ENCODE results near the gene MSRB1.

The MSRB1 gene

DNA sequence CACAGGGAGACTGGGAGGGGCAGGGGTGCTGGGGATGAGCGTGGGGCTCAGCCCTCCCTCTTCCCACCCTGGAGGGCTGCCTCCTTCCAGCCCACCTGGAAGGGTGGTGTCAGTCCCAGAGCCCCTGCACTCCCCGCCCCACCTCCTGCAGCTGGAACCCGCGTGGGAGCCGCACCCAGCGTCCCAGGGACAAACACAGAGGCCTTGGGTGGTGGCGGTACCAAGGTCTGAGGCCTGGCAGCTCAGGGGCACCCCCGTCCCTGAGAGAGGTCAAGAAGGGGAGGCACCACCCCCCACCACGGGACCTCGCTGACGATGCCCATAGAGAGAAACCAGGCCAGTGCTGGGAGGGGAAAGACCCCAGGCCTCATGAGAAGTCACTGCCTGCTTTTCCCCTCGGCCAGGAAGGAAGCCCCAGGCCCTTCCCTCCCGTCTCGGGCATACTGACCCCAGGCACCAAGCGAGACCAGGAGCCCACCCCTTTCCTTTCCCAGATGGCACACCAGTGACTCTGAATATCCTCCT lies 28.9 kb downstream of the MSRB1 start:
- peaks cover 21% of the 10 kb centered on the region for H3K27me3 ChIP-seq (ENCODE audit: control insufficient read depth, insufficient read depth, low read length)
- DNase-seq (ENCODE audit: low read depth, low spot score), result no peak
- no peak overlapping the region for H3K4me3 ChIP-seq (ENCODE audit: low read length)
- no peaks in the 10 kb centered on the region for H3K36me3 ChIP-seq (ENCODE audit: control insufficient read depth, insufficient read depth, low read length)
- H3K4me1 ChIP-seq (ENCODE audit: control insufficient read depth, insufficient read depth, low read length), result peaks cover 11% of the 10 kb centered on the region
- H3K9me3 ChIP-seq (ENCODE audit: control insufficient read depth, insufficient read depth, low read length), result no peaks in the 10 kb centered on the region
- WGBS (ENCODE audit: insufficient coverage, insufficient read length), result no CpG with 5 or more reads among the region's 15 CpGs
- no peak overlapping the region for H3K27ac ChIP-seq (ENCODE audit: low read length)

DNA sequence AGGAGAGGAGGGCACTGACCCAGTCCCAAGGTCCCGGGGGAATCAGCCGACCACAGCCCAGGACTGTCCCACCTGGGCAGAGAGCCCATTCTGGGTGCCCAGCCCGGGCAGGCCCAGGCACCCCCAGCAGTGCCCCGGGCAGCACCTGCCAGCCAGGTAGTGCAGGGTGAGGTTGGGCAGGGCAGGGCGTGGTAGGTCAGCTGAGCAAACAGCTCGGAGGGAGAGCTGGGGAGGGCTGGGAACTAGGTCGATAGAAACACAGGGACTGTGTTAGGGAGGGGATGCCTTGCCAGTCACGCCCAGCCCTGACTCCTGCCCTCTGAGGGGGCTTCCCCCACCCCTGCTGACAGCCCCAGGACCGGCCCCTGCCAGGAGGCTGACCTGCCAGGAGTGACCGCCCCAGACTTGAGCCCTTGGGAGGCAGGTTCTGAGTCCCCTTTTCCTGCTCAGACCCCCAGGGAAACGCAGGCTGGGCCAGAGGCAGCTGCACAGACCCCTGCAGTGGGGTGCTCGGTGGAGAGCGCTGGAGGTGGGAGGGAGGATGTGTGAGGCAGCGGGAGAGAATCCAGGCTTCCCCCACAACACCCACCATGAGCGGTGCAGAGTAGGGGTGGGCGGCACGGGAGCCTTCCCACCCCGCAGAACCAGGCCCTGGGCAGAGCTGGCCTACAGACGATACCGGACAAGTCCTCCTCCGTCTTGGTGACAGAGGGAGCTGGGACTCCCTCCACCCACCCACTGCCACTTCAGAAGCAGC lies 29.5 kb downstream of the MSRB1 start:
- Histone ChIP-seq H3K9me3 (ENCODE audit: control insufficient read depth, insufficient read depth, low read length) (no peaks in the 10 kb centered on the region), H3K36me3 (ENCODE audit: control insufficient read depth, insufficient read depth, low read length) (no peaks in the 10 kb centered on the region), H3K27ac (ENCODE audit: low read length) (no peak overlapping the region), H3K27me3 (ENCODE audit: control insufficient read depth, insufficient read depth, low read length) (peaks cover 15% of the 10 kb centered on the region), H3K4me3 (ENCODE audit: low read length) (no peak overlapping the region), H3K4me1 (ENCODE audit: control insufficient read depth, insufficient read depth, low read length) (peaks cover 11% of the 10 kb centered on the region)
- no CpG with 5 or more reads among the region's 21 CpGs for WGBS (ENCODE audit: insufficient coverage, insufficient read length)
- DNase-seq (ENCODE audit: low read depth, low spot score), result no peak

DNA sequence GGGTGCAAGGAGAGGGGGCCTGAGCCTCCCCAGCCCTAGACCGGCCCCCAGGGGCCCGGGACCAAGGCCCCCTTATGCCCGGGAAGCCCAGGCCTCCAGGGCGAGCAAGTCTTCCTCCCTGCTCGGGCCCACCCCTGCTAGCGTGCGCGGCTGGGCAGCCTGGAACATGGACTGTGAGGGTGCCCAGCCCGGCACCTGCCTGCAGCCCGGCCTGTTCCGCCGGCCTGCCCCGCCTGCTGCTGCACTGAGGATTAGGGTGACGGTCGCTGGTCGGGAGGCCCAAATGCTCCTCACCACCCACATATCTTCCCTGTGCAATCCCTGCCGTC lies 30.8 kb downstream of the MSRB1 start:
- no CpG with 5 or more reads among the region's 17 CpGs for WGBS (ENCODE audit: insufficient coverage, insufficient read length)
- peaks cover 10% of the 10 kb centered on the region for H3K4me1 ChIP-seq (ENCODE audit: control insufficient read depth, insufficient read depth, low read length)
- H3K27me3 ChIP-seq (ENCODE audit: control insufficient read depth, insufficient read depth, low read length), result peaks cover 7% of the 10 kb centered on the region

DNA sequence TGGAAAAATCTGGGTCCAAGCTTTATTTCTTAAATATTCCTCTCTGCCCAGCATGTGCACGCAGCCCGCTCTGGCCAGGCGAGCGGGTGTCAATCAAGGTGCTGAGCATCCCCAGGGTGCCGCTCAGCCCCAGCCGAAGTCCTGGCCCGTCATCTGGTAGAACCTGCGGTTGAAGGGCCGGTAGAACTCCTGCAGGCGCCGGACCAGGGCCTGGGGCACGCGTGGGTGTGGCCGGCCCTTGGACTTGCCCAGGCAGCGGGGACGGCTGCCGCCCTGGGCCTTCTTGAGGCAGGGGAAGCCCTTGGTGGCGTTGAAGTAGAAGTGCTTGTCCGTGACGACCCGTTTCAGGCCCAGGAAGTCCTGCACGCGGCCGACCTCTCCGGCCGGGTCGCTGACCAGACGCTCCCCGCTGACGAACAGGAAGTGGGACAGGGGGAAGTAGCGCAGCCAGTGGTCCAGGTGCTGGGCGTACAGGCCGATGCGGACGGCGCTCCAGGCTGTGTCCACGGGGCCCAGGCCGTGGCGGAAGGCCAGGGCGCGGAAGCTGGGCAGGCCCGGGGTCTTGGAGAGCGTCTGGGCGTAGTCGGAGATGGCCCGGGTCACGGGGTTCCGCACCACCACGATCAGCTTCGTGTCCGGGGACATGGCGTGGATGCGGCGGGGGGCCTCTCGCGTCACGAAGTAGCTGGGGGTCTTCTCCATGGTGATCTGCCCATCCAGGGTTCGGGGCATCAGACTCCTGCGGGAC lies 31.4 kb downstream of the MSRB1 start:
- Histone ChIP-seq H3K4me1 (ENCODE audit: control insufficient read depth, insufficient read depth, low read length) (peaks cover 5% of the 10 kb centered on the region), H3K36me3 (ENCODE audit: control insufficient read depth, insufficient read depth, low read length) (no peaks in the 10 kb centered on the region), H3K27ac (ENCODE audit: low read length) (no peak overlapping the region), H3K9me3 (ENCODE audit: control insufficient read depth, insufficient read depth, low read length) (no peaks in the 10 kb centered on the region), H3K27me3 (ENCODE audit: control insufficient read depth, insufficient read depth, low read length) (peaks cover 1% of the 10 kb centered on the region; the same call in 1 of the 2 replicates), H3K4me3 (ENCODE audit: low read length) (no peak overlapping the region)
- no CpG with 5 or more reads among the region's 59 CpGs for WGBS (ENCODE audit: insufficient coverage, insufficient read length)
- DNase-seq (ENCODE audit: low read depth, low spot score), result no peak

More for the DNA sequence above, 30.8 kb downstream of the MSRB1 start:
- no peak for DNase-seq (ENCODE audit: low read depth, low spot score)
- Histone ChIP-seq H3K4me3 (ENCODE audit: low read length) (no peak overlapping the region), H3K36me3 (ENCODE audit: control insufficient read depth, insufficient read depth, low read length) (no peaks in the 10 kb centered on the region), H3K27ac (ENCODE audit: low read length) (no peak overlapping the region), H3K9me3 (ENCODE audit: control insufficient read depth, insufficient read depth, low read length) (no peaks in the 10 kb centered on the region)

DNA sequence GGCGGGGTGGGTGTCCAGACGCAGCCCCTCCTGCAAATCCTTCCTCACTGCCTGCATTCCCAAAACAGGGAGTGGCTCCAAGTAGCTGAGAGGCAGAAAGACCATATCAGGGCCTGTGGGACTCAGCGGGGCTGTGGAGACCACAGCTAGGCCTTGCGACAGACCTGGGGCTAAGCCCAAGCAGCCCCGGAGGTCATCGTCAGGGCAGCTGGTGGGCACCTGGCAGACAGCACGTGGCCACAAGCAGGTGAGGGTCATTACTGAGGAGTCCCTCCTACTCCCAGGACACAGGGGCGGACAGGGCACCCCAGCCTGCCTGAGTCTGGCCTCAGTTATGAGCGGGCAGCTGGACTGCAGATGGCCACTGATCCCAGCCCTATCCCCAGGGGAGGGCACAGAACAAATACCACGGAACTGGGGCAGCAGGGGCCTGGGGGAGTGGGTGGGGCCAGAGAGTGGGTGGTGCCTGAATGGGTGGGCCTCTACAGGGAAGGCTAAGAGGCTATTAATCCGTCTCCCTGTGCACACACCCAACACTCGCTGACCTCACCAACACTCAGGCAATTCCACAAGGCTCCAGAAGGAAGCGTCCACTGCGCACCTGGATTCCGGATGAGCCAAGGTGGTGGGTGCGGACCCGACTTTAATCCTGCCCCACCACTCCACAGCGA lies 33.3 kb downstream of the MSRB1 start:
- no peaks in the 10 kb centered on the region for H3K36me3 ChIP-seq (ENCODE audit: control insufficient read depth, insufficient read depth, low read length)
- no peaks in the 10 kb centered on the region for H3K9me3 ChIP-seq (ENCODE audit: control insufficient read depth, insufficient read depth, low read length)
- H3K4me3 ChIP-seq (ENCODE audit: low read length), result no peak overlapping the region
- no CpG with 5 or more reads among the region's 18 CpGs for WGBS (ENCODE audit: insufficient coverage, insufficient read length)
- DNase-seq (ENCODE audit: low read depth, low spot score), result no peak
- H3K27ac ChIP-seq (ENCODE audit: low read length), result no peak overlapping the region
- no peaks in the 10 kb centered on the region; the same call in 1 of the 2 replicates for H3K27me3 ChIP-seq (ENCODE audit: control insufficient read depth, insufficient read depth, low read length)
- 0 out of 2 replicates have a peak, but pooled peaks cover 1% of the 10 kb centered on the region for H3K4me1 ChIP-seq (ENCODE audit: control insufficient read depth, insufficient read depth, low read length)

DNA sequence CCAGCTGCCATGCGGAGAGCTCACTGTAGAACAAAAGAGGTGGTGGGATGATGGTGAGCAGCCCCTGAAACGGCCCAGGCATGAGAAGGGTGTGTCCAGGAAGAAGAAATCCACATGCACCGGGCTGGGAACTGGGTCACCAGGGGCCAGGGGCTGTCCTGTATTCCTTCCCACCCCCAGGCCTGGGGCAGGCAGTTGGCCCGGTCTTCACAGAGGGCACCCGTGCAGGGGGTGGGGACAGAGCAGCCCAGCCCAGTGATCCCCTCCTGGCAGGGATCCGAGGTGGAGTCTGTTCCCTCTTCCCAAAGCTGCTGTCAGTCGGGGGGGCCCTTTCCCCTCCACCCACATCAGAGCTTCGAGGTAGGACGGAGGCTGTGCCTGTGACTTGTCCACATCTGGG lies 34.0 kb downstream of the MSRB1 start:
- no peaks in the 10 kb centered on the region for H3K36me3 ChIP-seq (ENCODE audit: control insufficient read depth, insufficient read depth, low read length)
- H3K9me3 ChIP-seq (ENCODE audit: control insufficient read depth, insufficient read depth, low read length), result no peaks in the 10 kb centered on the region
- H3K27ac ChIP-seq (ENCODE audit: low read length), result no peak overlapping the region
- WGBS (ENCODE audit: insufficient coverage, insufficient read length), result no CpG with 5 or more reads among the region's 9 CpGs
- DNase-seq (ENCODE audit: low read depth, low spot score), result no peak
- no peak overlapping the region for H3K4me3 ChIP-seq (ENCODE audit: low read length)
- H3K4me1 ChIP-seq (ENCODE audit: control insufficient read depth, insufficient read depth, low read length), result 0 out of 2 replicates have a peak, but pooled peaks cover 1% of the 10 kb centered on the region
- H3K27me3 ChIP-seq (ENCODE audit: control insufficient read depth, insufficient read depth, low read length), result no peaks in the 10 kb centered on the region

DNA sequence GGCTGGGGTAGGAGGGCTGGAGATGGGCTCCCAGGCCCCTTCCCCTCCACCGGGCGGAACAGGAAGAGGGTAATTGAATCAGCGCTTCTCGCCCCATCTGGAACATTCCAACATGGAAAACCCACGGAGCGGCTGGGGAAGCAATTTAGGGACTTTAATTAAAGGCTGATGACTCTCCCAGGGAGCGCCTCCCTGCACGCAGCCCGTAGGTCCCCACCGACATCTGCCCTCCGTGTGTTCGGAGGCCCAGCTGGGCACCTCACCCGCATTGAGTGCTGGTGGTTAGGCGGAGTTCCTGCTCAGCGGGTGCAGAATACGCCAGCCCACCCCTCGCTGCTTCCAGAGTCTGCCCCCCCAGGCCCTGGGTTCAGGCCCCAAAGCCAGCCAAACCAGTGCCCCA lies 34.8 kb downstream of the MSRB1 start:
- H3K4me1 ChIP-seq (ENCODE audit: control insufficient read depth, insufficient read depth, low read length), result 0 out of 2 replicates have a peak, but pooled peaks cover 1% of the 10 kb centered on the region
- H3K4me3 ChIP-seq (ENCODE audit: low read length), result no peak overlapping the region
- no peaks in the 10 kb centered on the region for H3K36me3 ChIP-seq (ENCODE audit: control insufficient read depth, insufficient read depth, low read length)
- no peak overlapping the region for H3K27ac ChIP-seq (ENCODE audit: low read length)
- no CpG with 5 or more reads among the region's 17 CpGs for WGBS (ENCODE audit: insufficient coverage, insufficient read length)
- H3K9me3 ChIP-seq (ENCODE audit: control insufficient read depth, insufficient read depth, low read length), result no peaks in the 10 kb centered on the region
- no peaks in the 10 kb centered on the region for H3K27me3 ChIP-seq (ENCODE audit: control insufficient read depth, insufficient read depth, low read length)
- no peak for DNase-seq (ENCODE audit: low read depth, low spot score)

DNA sequence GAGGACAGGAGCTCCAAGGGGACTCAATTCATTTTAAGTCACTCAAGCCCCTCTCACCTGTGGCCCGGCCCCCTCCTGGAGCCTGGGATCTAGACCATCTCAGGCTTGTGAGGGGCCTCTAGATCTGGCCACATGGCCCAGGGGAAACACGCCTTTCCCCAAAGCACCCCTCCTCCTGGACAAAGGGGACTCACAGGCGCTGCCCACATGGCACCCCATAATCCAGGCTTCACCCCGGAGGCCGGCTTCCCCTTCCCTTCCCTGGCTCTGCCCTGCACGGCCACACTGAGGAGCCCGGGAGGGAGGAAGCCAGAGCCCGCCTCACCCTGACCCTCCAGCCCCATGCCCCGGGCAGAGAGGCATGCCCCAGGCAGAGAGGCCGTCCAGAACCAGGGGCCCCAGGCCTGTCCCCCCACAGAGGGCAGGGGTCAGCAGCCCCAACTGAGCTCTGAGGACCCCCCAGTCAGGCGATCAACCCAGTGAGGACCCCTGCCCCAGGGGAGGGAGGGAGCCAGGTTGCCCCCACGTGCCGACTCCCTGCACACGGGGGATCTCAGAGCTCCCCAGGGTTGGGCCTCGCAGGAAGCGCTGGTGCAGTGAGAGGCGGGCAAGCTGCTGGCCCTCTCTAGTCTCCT lies 35.7 kb downstream of the MSRB1 start:
- H3K4me3 ChIP-seq (ENCODE audit: low read length), result no peak overlapping the region
- H3K9me3 ChIP-seq (ENCODE audit: control insufficient read depth, insufficient read depth, low read length), result no peaks in the 10 kb centered on the region
- 0 out of 2 replicates have a peak, but pooled peaks cover 1% of the 10 kb centered on the region for H3K4me1 ChIP-seq (ENCODE audit: control insufficient read depth, insufficient read depth, low read length)
- no peaks in the 10 kb centered on the region for H3K36me3 ChIP-seq (ENCODE audit: control insufficient read depth, insufficient read depth, low read length)
- DNase-seq (ENCODE audit: low read depth, low spot score), result no peak
- WGBS (ENCODE audit: insufficient coverage, insufficient read length), result no CpG with 5 or more reads among the region's 17 CpGs
- H3K27ac ChIP-seq (ENCODE audit: low read length), result no peak overlapping the region
- H3K27me3 ChIP-seq (ENCODE audit: control insufficient read depth, insufficient read depth, low read length), result no peaks in the 10 kb centered on the region

DNA sequence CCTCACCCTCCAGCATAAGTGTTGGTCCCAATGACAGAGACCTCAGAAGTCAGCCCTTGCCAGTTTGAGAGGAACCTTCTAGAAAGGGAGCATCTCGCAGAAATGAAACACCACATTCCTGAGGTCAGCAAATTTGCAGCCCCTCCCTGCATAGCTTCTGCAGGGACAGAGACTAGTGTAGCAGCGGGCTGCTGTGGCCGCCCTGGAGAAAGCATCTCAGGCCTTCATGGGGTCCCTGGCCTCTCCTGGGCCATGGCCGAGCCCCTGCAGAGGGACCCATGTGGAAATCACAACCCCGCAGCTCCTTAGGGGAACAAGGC lies 36.2 kb downstream of the MSRB1 start:
- H3K4me1 ChIP-seq (ENCODE audit: control insufficient read depth, insufficient read depth, low read length), result 0 out of 2 replicates have a peak, but pooled peaks cover 1% of the 10 kb centered on the region
- H3K27me3 ChIP-seq (ENCODE audit: control insufficient read depth, insufficient read depth, low read length), result no peaks in the 10 kb centered on the region
- H3K27ac ChIP-seq (ENCODE audit: low read length), result no peak overlapping the region
- H3K4me3 ChIP-seq (ENCODE audit: low read length), result no peak overlapping the region
- no peak for DNase-seq (ENCODE audit: low read depth, low spot score)
- H3K9me3 ChIP-seq (ENCODE audit: control insufficient read depth, insufficient read depth, low read length), result no peaks in the 10 kb centered on the region
- H3K36me3 ChIP-seq (ENCODE audit: control insufficient read depth, insufficient read depth, low read length), result no peaks in the 10 kb centered on the region
- no CpG with 5 or more reads among the region's 5 CpGs for WGBS (ENCODE audit: insufficient coverage, insufficient read length)

Measured in iPS DF 6.9 (cell line).